ENCODE measurements around the gene PPP1R37.
"Not testable (repeated sequence)": the region's sequence is repeated elsewhere in the genome, so short reads cannot be mapped to it uniquely, and the experiment has no call there.

Gene PPP1R37

GRCh38 chr19:45106363-45106762 is 13.4 kb downstream of the PPP1R37 start:
- H2BK5ac ChIP-seq (ENCODE audit: low read depth, low read length, poor library complexity, severe bottlenecking); DNase-seq; H4K8ac ChIP-seq (ENCODE audit: low read length); H3K23ac ChIP-seq (ENCODE audit: low read length in 2 of 2); H3K14ac ChIP-seq (ENCODE audit: low read length in 2 of 2); H3K27me3 ChIP-seq (ENCODE audit: control insufficient read depth in 1 of 2, insufficient read depth in 1 of 2, low read length in 2 of 2); H4K91ac ChIP-seq (ENCODE audit: low read length); H3K9ac ChIP-seq (ENCODE audit: low read length); H2AFZ ChIP-seq (ENCODE audit: low read depth, low read length); H3K4ac ChIP-seq (ENCODE audit: low read depth in 1 of 2, low read length in 2 of 2); H3K9me3 ChIP-seq (ENCODE audit: control insufficient read depth, low read length); H2AK5ac ChIP-seq (ENCODE audit: low read length, severe bottlenecking); H2BK15ac ChIP-seq (ENCODE audit: low read depth, poor library complexity, severe bottlenecking); H3K18ac ChIP-seq (ENCODE audit: low read depth in 1 of 2, low read length in 2 of 2); H2BK12ac ChIP-seq (ENCODE audit: low read length in 2 of 2); H2BK120ac ChIP-seq (ENCODE audit: low read depth, low read length); H3K4me2 ChIP-seq (ENCODE audit: low read length, poor library complexity, severe bottlenecking); H3K4me3 ChIP-seq (ENCODE audit: insufficient read depth in 1 of 2, low read depth in 1 of 2, low read length in 2 of 2); H3K27ac ChIP-seq (ENCODE audit: low read length, poor library complexity, severe bottlenecking): not testable (repeated sequence)
- 97% methylated on average over 11 of the region's 11 CpGs for WGBS
- Histone ChIP-seq H3K4me1 (ENCODE audit: control insufficient read depth, insufficient read depth, low read depth, low read length) (peaks cover 29% of the 10 kb centered on the region), H3K36me3 (ENCODE audit: control insufficient read depth in 1 of 2, insufficient read depth in 2 of 2, low read depth in 1 of 2, low read length in 2 of 2) (peaks cover 0 to 12% of the 10 kb centered on the region in 2 experiments), H3K79me1 (replicated peaks; ENCODE audit: low read length, poor library complexity, severe bottlenecking) (peaks cover 49% of the 10 kb centered on the region)

DNA sequence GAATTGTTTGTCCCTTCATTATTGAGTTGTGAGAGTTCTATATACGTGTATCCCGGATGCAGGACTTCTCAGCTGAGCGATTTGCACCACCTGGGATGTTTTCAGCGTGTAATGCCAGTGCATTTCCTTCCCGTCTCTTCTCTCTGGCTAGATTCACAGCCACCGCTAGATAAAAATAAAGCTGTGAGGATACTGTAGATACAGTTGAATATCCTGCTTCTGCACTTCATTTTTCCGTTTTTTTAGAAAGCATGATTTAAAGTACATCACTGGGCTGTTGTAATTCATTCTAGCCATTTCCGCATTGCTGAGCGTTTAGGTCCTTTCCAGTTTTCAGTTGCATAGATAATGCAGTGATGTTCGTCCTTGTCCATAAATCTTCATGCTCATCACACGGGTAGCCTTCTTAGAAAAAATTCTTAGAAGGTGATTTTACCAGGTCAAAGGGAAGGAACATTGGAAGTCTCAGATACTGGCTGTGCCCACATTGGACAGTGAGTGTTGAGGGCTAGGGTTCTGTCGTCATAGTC is 14.7 kb downstream of the PPP1R37 start:
- no peak overlapping the region for H3K18ac ChIP-seq (ENCODE audit: low read depth in 1 of 2, low read length in 2 of 2)
- H3K79me1 ChIP-seq (replicated peaks; ENCODE audit: low read length, poor library complexity, severe bottlenecking), result peaks cover 46% of the 10 kb centered on the region
- no peak overlapping the region for H2BK15ac ChIP-seq (ENCODE audit: low read depth, poor library complexity, severe bottlenecking)
- H3K9me3 ChIP-seq (ENCODE audit: control insufficient read depth, low read length), result no peaks in the 10 kb centered on the region
- no peak overlapping the region for H3K4ac ChIP-seq (ENCODE audit: low read depth in 1 of 2, low read length in 2 of 2)
- DNase-seq, result no peak
- H3K36me3 ChIP-seq (ENCODE audit: control insufficient read depth in 1 of 2, insufficient read depth in 2 of 2, low read depth in 1 of 2, low read length in 2 of 2), result peaks cover 0 to 17% of the 10 kb centered on the region in 2 experiments
- H3K14ac ChIP-seq (ENCODE audit: low read length in 2 of 2), result no peak overlapping the region
- H3K27ac ChIP-seq (ENCODE audit: low read length, poor library complexity, severe bottlenecking), result no peak overlapping the region
- H2AK5ac ChIP-seq (ENCODE audit: low read length, severe bottlenecking), result no peak overlapping the region
- H3K23ac ChIP-seq (ENCODE audit: low read length in 2 of 2), result no peak overlapping the region
- no peak overlapping the region for H2BK12ac ChIP-seq (ENCODE audit: low read length in 2 of 2)
- no peak overlapping the region for H3K4me3 ChIP-seq (ENCODE audit: insufficient read depth in 1 of 2, low read depth in 1 of 2, low read length in 2 of 2)
- no peak overlapping the region for H4K91ac ChIP-seq (ENCODE audit: low read length)
- no peak overlapping the region for H2BK5ac ChIP-seq (ENCODE audit: low read depth, low read length, poor library complexity, severe bottlenecking)
- no peaks in the 10 kb centered on the region for H3K27me3 ChIP-seq (ENCODE audit: control insufficient read depth in 1 of 2, insufficient read depth in 1 of 2, low read length in 2 of 2)
- no peak overlapping the region for H2BK120ac ChIP-seq (ENCODE audit: low read depth, low read length)
- H4K8ac ChIP-seq (ENCODE audit: low read length), result no peak overlapping the region
- 95% methylated on average over 11 of the region's 12 CpGs for WGBS
- H3K9ac ChIP-seq (ENCODE audit: low read length), result no peak overlapping the region
- no peak overlapping the region for H2AFZ ChIP-seq (ENCODE audit: low read depth, low read length)
- H3K4me2 ChIP-seq (ENCODE audit: low read length, poor library complexity, severe bottlenecking), result no peak overlapping the region
- peaks cover 22% of the 10 kb centered on the region for H3K4me1 ChIP-seq (ENCODE audit: control insufficient read depth, insufficient read depth, low read depth, low read length)

DNA sequence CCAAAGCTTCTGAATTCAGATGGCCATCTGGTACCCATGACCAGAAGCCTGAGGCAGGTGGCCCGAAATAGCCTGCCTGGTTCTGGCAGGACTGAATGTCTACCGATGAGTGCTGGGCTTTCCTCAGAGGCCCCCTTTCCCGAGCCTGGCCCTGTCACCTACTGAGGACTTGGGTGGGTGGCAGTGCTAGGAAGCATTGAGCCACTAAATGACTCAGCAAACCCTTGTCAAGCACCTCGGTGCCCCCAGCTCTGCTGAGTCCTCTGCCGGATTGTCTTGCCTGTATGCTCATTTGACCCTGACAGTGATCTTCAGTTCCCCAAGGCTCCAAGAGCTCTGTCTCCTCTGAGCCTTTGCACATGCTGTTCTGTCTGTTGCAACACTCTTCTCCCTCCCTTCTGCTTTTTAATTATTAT is 17.9 kb downstream of the PPP1R37 start:
- peaks cover 57% of the 10 kb centered on the region for H3K79me1 ChIP-seq (replicated peaks; ENCODE audit: low read length, poor library complexity, severe bottlenecking)
- peaks cover 0 to 29% of the 10 kb centered on the region in 2 experiments for H3K36me3 ChIP-seq (ENCODE audit: control insufficient read depth in 1 of 2, insufficient read depth in 2 of 2, low read depth in 1 of 2, low read length in 2 of 2)
- H3K14ac ChIP-seq (ENCODE audit: low read length in 2 of 2), result no peak overlapping the region
- H4K91ac ChIP-seq (ENCODE audit: low read length), result peak overlapping the region; percentile 41
- H2BK15ac ChIP-seq (ENCODE audit: low read depth, poor library complexity, severe bottlenecking), result no peak overlapping the region
- H3K23ac ChIP-seq (ENCODE audit: low read length in 2 of 2), result no peak overlapping the region
- H4K8ac ChIP-seq (ENCODE audit: low read length), result peak overlapping the region; percentile 43
- no peak overlapping the region for H3K4me2 ChIP-seq (ENCODE audit: low read length, poor library complexity, severe bottlenecking)
- H3K27ac ChIP-seq (ENCODE audit: low read length, poor library complexity, severe bottlenecking), result no peak overlapping the region
- no peak overlapping the region for H3K4ac ChIP-seq (ENCODE audit: low read depth in 1 of 2, low read length in 2 of 2)
- WGBS, result 75% methylated on average over 5 of the region's 5 CpGs
- H3K9ac ChIP-seq (ENCODE audit: low read length), result no peak overlapping the region
- no peak overlapping the region for H2AK5ac ChIP-seq (ENCODE audit: low read length, severe bottlenecking)
- H3K9me3 ChIP-seq (ENCODE audit: control insufficient read depth, low read length), result no peaks in the 10 kb centered on the region
- H3K27me3 ChIP-seq (ENCODE audit: control insufficient read depth in 1 of 2, insufficient read depth in 1 of 2, low read length in 2 of 2), result no peaks in the 10 kb centered on the region
- H2AFZ ChIP-seq (ENCODE audit: low read depth, low read length), result no peak overlapping the region
- H2BK12ac ChIP-seq (ENCODE audit: low read length in 2 of 2), result no peak overlapping the region
- H3K4me3 ChIP-seq (ENCODE audit: insufficient read depth in 1 of 2, low read depth in 1 of 2, low read length in 2 of 2), result no peak overlapping the region
- H2BK120ac ChIP-seq (ENCODE audit: low read depth, low read length), result no peak overlapping the region
- no peak overlapping the region for H2BK5ac ChIP-seq (ENCODE audit: low read depth, low read length, poor library complexity, severe bottlenecking)
- H3K4me1 ChIP-seq (ENCODE audit: control insufficient read depth, insufficient read depth, low read depth, low read length), result peaks cover 5% of the 10 kb centered on the region
- H3K18ac ChIP-seq (ENCODE audit: low read depth in 1 of 2, low read length in 2 of 2), result no peak overlapping the region
- DNase-seq, result no peak

DNA sequence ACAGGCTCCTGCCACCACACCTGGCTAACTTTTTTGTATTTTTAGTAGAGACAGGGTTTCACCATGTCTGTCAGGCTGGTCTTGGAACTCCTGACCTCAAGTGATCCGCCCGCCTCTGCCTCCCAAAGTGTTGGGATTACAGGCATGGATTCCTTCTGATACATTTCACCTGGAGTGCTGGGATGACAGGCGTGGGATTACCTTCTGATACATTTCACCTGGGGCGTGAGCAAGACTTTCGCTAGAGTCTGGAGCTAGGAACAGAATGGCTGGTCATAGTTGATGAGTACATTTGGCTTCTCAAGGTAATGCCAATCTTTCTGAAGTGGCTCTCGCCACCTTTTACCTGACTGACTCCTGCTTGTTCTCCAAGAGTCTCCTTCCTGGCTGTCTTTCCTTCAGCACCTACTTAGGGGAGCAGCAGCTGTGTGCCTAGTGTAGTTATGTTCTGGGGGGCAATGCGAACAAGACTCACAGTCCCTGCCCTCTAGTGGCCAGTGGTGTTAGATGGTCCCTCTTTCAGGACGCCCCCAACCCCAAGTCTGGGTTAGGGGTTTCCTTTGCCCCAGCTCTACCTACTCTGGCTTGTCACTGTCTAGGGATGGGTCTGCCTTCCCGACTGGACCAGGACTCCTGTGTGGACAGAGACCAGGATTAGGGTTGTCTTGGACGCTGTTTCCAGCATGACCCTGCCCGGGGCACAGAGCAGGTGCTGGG is 19.3 kb downstream of the PPP1R37 start:
- Histone ChIP-seq H3K9ac (ENCODE audit: low read length) (no peak overlapping the region), H3K36me3 (ENCODE audit: control insufficient read depth in 1 of 2, insufficient read depth in 2 of 2, low read depth in 1 of 2, low read length in 2 of 2) (peaks cover 0 to 29% of the 10 kb centered on the region in 2 experiments), H3K27ac (ENCODE audit: low read length, poor library complexity, severe bottlenecking) (no peak overlapping the region), H2AK5ac (ENCODE audit: low read length, severe bottlenecking) (no peak overlapping the region), H2BK15ac (ENCODE audit: low read depth, poor library complexity, severe bottlenecking) (no peak overlapping the region), H2BK5ac (ENCODE audit: low read depth, low read length, poor library complexity, severe bottlenecking) (no peak overlapping the region), H2BK12ac (ENCODE audit: low read length in 2 of 2) (no peak overlapping the region), H3K4ac (ENCODE audit: low read depth in 1 of 2, low read length in 2 of 2) (no peak overlapping the region), H3K4me2 (ENCODE audit: low read length, poor library complexity, severe bottlenecking) (no peak overlapping the region), H3K18ac (ENCODE audit: low read depth in 1 of 2, low read length in 2 of 2) (no peak overlapping the region), H4K91ac (ENCODE audit: low read length) (peak overlapping the region; percentile 11), H4K8ac (ENCODE audit: low read length) (no peak overlapping the region), H3K9me3 (ENCODE audit: control insufficient read depth, low read length) (no peaks in the 10 kb centered on the region), H3K4me3 (ENCODE audit: insufficient read depth in 1 of 2, low read depth in 1 of 2, low read length in 2 of 2) (no peak overlapping the region), H3K23ac (ENCODE audit: low read length in 2 of 2) (no peak overlapping the region), H3K4me1 (ENCODE audit: control insufficient read depth, insufficient read depth, low read depth, low read length) (peaks cover 13% of the 10 kb centered on the region), H3K27me3 (ENCODE audit: control insufficient read depth in 1 of 2, insufficient read depth in 1 of 2, low read length in 2 of 2) (no peaks in the 10 kb centered on the region), H2BK120ac (ENCODE audit: low read depth, low read length) (no peak overlapping the region), H3K14ac (ENCODE audit: low read length in 2 of 2) (no peak overlapping the region), H2AFZ (ENCODE audit: low read depth, low read length) (no peak overlapping the region), H3K79me1 (replicated peaks; ENCODE audit: low read length, poor library complexity, severe bottlenecking) (peaks cover 66% of the 10 kb centered on the region)
- 97% methylated on average over 11 of the region's 11 CpGs for WGBS
- no peak for DNase-seq

All from mesenchymal stem cell (in vitro differentiated cells and primary cell).